ENCODE results near the gene PRM3.

The PRM3 gene

DNA sequence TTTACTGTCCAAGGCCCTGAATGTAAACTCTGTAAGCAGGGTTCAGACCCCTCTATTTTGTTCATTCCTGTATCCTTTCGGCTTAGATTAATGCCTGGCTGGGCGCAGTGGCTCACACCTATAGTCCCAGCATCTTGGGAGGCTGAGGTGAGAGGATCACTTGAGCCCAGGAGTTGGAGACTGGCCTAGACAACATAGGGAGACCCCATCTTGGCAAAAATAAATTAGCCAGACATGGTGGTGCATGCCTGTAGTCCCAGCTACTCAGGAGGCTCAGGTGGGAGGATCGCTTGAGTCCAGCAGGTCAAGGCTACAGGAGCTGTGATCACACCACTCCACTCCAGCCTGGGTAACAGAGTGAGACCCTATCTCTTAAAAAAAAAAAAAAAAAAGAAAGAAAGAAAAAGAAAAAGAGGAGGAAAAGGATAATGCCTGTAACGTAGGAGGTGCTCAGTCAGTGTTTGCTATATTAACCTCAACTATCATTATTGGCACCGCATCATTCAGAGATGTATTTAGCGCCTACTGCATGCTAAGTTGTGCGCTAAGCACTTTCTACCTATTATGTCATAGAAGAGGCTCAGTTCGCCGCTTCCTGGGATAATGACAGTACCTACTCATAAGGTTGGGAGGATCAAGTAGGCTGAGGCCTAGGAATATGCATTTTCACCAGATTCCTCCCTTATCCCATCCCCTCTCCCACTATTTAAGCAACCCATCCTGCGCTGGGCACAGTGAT lies 22.5 kb downstream of the PRM3 start:
- TF ChIP-seq, protein P1, sequence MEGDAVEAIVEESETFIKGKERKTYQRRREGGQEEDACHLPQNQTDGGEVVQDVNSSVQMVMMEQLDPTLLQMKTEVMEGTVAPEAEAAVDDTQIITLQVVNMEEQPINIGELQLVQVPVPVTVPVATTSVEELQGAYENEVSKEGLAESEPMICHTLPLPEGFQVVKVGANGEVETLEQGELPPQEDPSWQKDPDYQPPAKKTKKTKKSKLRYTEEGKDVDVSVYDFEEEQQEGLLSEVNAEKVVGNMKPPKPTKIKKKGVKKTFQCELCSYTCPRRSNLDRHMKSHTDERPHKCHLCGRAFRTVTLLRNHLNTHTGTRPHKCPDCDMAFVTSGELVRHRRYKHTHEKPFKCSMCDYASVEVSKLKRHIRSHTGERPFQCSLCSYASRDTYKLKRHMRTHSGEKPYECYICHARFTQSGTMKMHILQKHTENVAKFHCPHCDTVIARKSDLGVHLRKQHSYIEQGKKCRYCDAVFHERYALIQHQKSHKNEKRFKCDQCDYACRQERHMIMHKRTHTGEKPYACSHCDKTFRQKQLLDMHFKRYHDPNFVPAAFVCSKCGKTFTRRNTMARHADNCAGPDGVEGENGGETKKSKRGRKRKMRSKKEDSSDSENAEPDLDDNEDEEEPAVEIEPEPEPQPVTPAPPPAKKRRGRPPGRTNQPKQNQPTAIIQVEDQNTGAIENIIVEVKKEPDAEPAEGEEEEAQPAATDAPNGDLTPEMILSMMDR (IDR thresholded peaks at IDR 0.05): no peak
- no peak for TF ChIP-seq ZFX (IDR thresholded peaks at IDR 0.05; ENCODE audit: borderline replicate concordance)

GRCh38 chr16:11250091-11250785 lies 23.2 kb downstream of the PRM3 start:
- no peak overlapping the region for H3K27ac ChIP-seq
- no peak for TF ChIP-seq ZFX (IDR thresholded peaks at IDR 0.05; ENCODE audit: borderline replicate concordance)
- TF ChIP-seq, protein P1 (IDR thresholded peaks at IDR 0.05): no peak

More for the DNA sequence above, 22.5 kb downstream of the PRM3 start:
- no peak overlapping the region for H3K27ac ChIP-seq

- no peak overlapping the region for H3K27ac ChIP-seq
- TF ChIP-seq, protein P1 (IDR thresholded peaks at IDR 0.05): no peak
- no peak for TF ChIP-seq ZFX (IDR thresholded peaks at IDR 0.05; ENCODE audit: borderline replicate concordance)
Measured at GRCh38 chr16:11249233-11250061, 24.0 kb downstream of the PRM3 start.

GRCh38 chr16:11248133-11248532 lies 25.3 kb downstream of the PRM3 start:
- TF ChIP-seq, protein P1 (IDR thresholded peaks at IDR 0.05): no peak
- TF ChIP-seq ZFX (IDR thresholded peaks at IDR 0.05; ENCODE audit: borderline replicate concordance): no peak
- no peak overlapping the region for H3K27ac ChIP-seq

DNA sequence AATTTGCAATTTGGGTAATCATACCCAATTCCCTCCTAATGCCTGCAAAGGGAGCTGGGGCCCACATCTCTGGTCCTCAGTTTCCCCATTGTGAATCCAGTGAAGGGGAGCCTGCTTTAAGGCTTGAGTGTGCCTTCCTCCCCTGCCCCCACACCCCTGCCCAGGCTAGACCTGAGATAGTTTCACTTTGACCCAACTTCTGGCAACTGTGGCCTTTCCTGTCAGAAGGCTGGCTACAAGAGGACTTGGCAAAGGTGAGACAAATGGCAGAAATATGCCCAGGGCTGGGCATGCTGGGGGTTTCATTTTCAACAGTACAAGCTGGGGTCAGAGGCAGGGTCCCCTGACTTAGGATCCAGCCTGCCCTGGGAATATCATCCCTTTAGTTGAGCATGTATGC lies 27.4 kb downstream of the PRM3 start:
- no peak overlapping the region for H3K27ac ChIP-seq
- no peak for TF ChIP-seq ZFX (IDR thresholded peaks at IDR 0.05; ENCODE audit: borderline replicate concordance)
- TF ChIP-seq, protein P1 (IDR thresholded peaks at IDR 0.05): no peak

GRCh38 chr16:11245222-11245737 lies 28.1 kb downstream of the PRM3 start:
- no peak for TF ChIP-seq ZFX (IDR thresholded peaks at IDR 0.05; ENCODE audit: borderline replicate concordance)
- TF ChIP-seq, protein P1 (IDR thresholded peaks at IDR 0.05): no peak
- no peak overlapping the region for H3K27ac ChIP-seq

Data from 22Rv1 (cell line).